DLD1 (cell line): ENCODE results near the gene TEF.
"Not testable (repeated sequence)": the region's sequence is repeated elsewhere in the genome, so short reads cannot be mapped to it uniquely, and the experiment has no call there.

ENCODE experiments used
- in situ Hi-C: cut with HindIII; loops from 2 replicates; pipeline ENCODE4 v1.10.0; 2017; ENCODE audit warnings: low sequenced_read_pairs

TEF gene

GRCh38 chr22:41417622-41418390, 36.1 kb downstream of the TEF start:
- in situ Hi-C loops = no loop called here

DNA sequence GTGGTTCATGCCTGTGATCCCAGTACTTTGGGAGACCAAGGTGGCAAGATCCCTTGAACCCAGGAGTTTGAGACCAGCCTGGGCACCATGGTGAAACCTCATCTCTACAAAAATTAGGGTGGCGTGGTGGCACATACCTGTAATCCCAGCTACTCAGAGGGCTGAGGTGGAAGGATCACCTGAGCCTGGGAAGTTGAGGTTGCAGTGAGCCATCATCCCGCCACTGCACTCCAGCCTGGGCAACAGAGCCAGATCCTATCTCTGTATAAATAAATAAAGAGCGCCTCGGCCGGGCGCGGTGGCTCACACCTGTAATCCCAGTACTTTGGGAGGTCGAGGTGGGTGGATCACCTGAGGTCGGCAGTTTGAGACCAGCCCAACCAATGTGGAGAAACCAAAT, 37.0 kb downstream of the TEF start:
- in situ Hi-C loops = no loop called here

GRCh38 chr22:41425660-41426365, 44.1 kb downstream of the TEF start:
- in situ Hi-C loops = no loop called here

DNA sequence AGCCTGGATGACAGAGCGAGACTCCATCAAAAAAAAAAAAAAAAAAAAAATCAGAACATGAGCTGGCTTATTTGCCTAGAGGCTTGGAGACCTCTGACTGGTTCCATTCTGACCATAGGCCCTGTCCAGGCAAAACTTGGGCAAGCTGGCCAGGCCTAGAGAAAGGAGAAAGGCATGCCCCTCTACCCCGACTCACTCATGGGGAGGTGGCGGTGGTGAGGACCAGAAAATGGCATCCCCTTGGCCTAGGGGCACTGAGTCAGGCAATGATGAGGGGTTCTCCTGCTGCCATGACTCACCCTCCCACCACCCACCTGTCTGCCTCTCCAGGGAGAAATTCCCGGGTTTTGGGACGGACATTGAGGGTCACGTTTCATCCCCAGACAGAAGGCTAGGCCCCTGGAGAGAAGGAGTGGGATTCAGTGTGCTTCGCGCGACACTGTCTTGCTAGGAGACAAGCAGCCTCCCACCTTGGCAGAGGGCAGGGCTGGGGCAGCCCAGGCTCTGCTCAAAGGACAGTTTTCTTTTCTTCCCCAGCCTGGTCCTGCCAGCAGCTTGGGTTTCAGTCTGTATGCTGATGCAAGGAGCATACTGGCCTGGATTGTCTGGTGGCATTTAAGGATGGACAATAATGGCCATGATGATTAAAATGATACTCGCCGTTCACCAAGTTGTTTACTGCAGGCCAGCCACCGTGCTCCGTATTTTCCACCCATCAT, 47.6 kb downstream of the TEF start:
- in situ Hi-C loops = no loop called here

- in situ Hi-C loops = no loop called here
Measured at GRCh38 chr22:41429951-41430332, 48.2 kb downstream of the TEF start.

GRCh38 chr22:41431656-41432055, 49.9 kb downstream of the TEF start:
- in situ Hi-C loops = no loop called here

- in situ Hi-C loops = not testable (repeated sequence)
Measured at GRCh38 chr22:41433480-41433879, 51.7 kb downstream of the TEF start.

DNA sequence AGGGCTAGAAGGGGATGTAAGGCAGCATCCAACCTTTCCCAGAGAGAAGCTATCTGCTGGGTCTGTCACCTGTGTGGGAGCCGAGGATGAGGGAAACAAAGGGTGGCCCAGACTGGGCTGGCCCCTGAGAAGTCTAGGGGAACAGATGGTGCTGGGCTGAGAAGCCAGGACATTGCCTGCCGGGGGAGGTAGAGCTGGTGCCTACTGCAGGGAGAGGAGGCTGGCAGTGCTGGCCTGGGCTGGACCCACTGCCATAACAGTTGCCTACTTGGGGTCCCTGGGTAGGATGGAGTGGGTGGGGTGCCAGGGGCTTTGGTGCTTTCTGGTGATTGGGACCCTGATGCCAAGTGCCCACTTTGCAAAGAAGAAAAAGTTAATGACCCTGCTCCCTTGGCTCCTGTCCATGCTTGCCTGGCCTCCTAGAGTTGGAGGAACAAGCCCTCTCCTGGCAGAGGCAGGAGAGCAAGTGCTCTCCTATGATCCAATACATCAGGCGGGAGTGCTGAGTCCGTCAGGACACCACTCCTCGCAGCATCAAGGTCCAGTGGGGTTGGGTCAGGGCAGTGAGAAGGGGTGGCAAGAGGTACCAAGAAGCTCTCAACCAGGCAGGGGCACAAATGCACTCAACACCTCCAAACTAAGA, 52.7 kb downstream of the TEF start:
- in situ Hi-C loops = not testable (repeated sequence)

DNA sequence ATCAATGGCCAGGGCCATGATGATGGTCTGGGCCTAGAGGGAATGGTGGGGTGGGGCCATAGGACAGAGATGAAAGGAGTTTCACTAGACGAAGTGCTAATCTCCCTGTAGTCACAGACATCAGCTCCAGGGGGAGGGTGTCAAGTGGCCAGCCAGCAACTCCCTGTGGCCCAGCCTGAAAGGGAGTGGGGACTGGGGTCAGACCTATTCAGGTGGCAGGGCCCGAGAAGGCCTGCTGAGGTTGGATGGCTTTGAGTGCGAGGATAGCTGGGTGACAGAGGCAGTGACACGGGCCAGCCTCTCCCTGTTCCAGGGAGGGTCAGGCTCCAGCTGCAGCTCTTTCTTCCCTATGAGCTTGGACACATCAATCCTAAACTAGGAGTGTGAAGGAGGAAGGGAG, 53.8 kb downstream of the TEF start:
- in situ Hi-C loops = no loop called here

- in situ Hi-C loops = no loop called here
Measured at GRCh38 chr22:41436322-41437113, 54.8 kb downstream of the TEF start.

- in situ Hi-C loops = no loop called here
Measured at GRCh38 chr22:41437198-41437597, 55.5 kb downstream of the TEF start.

DNA sequence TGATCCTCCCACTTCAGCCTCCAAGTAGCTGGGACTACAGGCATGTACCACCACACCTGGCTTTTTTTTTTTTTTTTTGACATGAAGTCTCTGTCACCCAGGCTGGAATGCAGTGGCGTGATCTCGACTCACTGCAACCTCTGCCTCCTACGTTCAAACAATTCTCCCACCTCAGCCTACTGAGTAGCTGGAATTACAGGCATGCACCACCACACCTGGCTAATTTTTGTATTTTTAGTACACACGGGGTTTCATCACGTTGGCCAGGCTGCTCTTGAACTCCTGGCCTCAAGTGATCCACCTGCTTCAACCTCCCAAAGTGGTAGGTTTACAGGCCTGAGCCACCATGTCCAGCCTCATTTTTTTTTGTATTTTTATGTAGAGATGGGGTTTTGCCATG, 58.8 kb downstream of the TEF start:
- in situ Hi-C loops = not testable (repeated sequence)

- in situ Hi-C loops = no loop called here
Measured at GRCh38 chr22:41442240-41442792, 60.6 kb downstream of the TEF start.

DNA sequence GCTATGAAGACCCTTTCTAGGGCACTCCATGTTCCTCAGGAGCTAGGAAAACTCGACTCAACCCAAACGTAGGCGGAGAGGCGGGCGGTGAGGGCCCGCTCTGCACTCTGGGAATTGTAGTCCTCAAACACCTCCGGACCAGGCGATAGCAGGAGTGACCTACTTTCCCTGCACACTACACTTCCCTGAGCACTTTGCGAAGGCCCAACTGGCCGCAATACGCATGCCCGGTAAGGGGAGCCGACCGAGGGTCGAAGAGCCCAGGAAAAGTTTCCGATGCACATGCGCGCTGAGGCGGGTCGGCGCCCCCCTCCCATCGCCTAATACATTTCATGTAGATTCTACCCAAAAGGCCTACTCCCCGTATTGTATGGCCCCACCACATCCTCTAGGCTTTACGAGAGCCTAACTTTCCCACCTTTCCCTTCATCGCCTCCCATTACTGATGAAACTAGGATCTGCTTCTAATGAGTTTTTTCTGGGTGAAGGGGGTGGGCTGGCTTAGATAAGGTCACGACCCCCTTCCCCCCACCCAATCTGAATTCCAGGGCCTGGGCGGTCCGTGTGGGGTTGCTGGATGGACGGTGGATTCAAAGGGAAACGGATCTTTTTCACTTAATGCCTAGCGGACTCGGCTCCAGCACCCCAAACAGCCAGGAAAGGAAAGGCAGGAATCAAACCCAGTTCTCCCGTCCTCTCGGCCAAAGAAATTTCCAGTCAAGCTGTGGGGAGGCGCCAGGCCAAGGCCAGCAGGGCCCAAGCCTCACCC, 62.8 kb downstream of the TEF start:
- in situ Hi-C loops = no loop called here

GRCh38 chr22:41445129-41446056, 63.7 kb downstream of the TEF start:
- in situ Hi-C loops = no loop called here

- in situ Hi-C loops = no loop called here
Measured at GRCh38 chr22:41446057-41446501, 64.3 kb downstream of the TEF start.

DNA sequence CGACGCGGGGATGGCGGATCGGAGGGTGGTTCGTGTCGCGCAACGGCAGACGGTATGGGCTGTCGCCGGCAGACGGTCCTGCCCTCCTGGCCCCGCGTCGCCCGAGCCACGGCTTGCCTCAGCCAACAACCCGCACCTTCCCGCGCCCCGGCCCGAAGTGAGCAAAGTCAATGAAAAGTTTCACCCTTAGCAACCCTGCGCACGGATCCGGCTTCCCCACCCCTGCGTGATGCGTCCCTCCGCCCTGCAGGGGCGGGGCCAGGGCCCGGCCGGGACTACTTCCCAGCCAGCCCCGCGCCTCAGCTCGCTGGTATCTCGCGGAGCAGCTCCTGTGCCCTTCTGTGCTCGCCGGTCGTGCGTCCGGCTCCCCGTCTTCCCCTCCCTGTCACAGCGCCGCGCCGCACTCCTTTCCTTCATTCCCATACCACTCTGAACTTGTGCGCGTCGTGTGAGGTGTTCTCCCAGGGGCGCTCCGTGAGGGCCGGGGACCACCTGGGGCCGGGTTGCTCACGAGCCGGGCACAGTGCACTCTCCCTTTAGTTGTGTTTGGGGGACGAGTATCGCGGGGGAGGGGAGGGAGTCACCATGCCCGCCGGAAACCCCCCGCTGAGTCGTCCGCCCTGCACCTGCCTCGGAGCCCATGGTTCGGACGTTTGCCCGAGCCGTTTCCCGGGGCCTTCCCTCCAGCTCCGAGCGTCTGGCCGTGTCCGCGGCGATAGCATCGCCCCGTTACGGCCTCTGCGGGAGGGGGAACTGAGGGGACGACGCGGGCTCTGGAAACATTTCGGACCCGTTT, 65.1 kb downstream of the TEF start, which contains the start of gene TOB2:
TSS of gene TOB2 (minus strand) at position 163 of the 796 bp plus-strand sequence. CDS start 9,456 bp downstream, outside the sequence.
- in situ Hi-C loops = no loop called here
